NCI-H510A (cell line): ENCODE measurements around the gene IFITM2.
"Not testable (repeated sequence)": the region's sequence is repeated elsewhere in the genome, so short reads cannot be mapped to it uniquely, and the experiment has no call there.

Source experiments
- DNase-seq: peaks from one replicate; lab custom pipeline; 2025; lab: John Stamatoyannopoulos, UW

The IFITM2 gene

GRCh38 chr11:308740-309665, 1.4 kb downstream of the IFITM2 start:
- not testable (repeated sequence) for DNase-seq

GRCh38 chr11:309979-310572, 2.5 kb downstream of the IFITM2 start:
- not testable (repeated sequence) for DNase-seq

GRCh38 chr11:311013-311748, 3.6 kb downstream of the IFITM2 start:
- not testable (repeated sequence) for DNase-seq

- DNase-seq, result no peak
These were observed 4.6 kb downstream of the IFITM2 start for GRCh38 chr11:312092-312816.

GRCh38 chr11:313304-313786, 5.7 kb downstream of the IFITM2 start:
- DNase-seq, result no peak

- no peak for DNase-seq
These were observed 6.4 kb downstream of the IFITM2 start, which contains the start of gene IFITM1 for GRCh38 chr11:313787-314553. IFITM1 (plus strand) TSS chr11:314040; CDS start chr11:314171, 131 bp downstream.

- not testable (repeated sequence) for DNase-seq
These were observed 6.9 kb downstream of the IFITM2 start for GRCh38 chr11:314554-314875.

- no peak for DNase-seq
These were observed 7.5 kb downstream of the IFITM2 start for GRCh38 chr11:315051-315481.

- no peak for DNase-seq
These were observed 7.9 kb downstream of the IFITM2 start for GRCh38 chr11:315516-315994.

- no peak for DNase-seq
These were observed 8.6 kb downstream of the IFITM2 start for GRCh38 chr11:316031-316701.

GRCh38 chr11:316891-317301, 9.3 kb downstream of the IFITM2 start:
- DNase-seq, result no peak

GRCh38 chr11:317668-318404, 10.2 kb downstream of the IFITM2 start:
- not testable (repeated sequence) for DNase-seq

- DNase-seq, result not testable (repeated sequence)
These were observed 10.9 kb downstream of the IFITM2 start for GRCh38 chr11:318405-319120.

- DNase-seq, result not testable (repeated sequence)
These were observed 11.7 kb downstream of the IFITM2 start for GRCh38 chr11:319121-319887.

GRCh38 chr11:319888-320273, 12.3 kb downstream of the IFITM2 start:
- not testable (repeated sequence) for DNase-seq

GRCh38 chr11:324156-324555, 16.5 kb downstream of the IFITM2 start:
- DNase-seq, result no peak

GRCh38 chr11:324593-325517, 17.2 kb downstream of the IFITM2 start:
- DNase-seq, result not testable (repeated sequence)
